Heart left ventricle (tissue), 13 donors: ENCODE data around the gene PLCB1.

Source experiments
- CTCF ChIP-seq, 12 donors: fragments of 200-600 bp; sonication (generic) in 4 of 12; IDR thresholded peaks; one replicate each; pipeline versions ENCODE4 v1.5.0 to v1.8.0; 2018 to 2022; ENCODE audit warnings: antibody characterized with exemption in 12 of 12, mild to moderate bottlenecking in 5 of 12
- POLR2A ChIP-seq, 2 donors: fragments of 450-650 bp; IDR thresholded peaks; one replicate each; pipeline ENCODE4 v1.6.1; 2017; ENCODE audit warnings: antibody characterized with exemption in 2 of 2, mild to moderate bottlenecking in 2 of 2, moderate library complexity in 2 of 2
- donor health status: ischemic (EF 13 %, LVEDD 7.1; RV severe dilation, severe dysfunction).
- donor health status: DM: no; HTN: yes; CAD: no.
- donor health status: DM: no; HTN: no; CAD: no.
- donor health status: ischemic (EF 25% LVEDD 6.9; RV normal size, moderate dysfunction).
- donor health status: ischemic (EF 25% LVEDD 5.7; RV mildly dilated, moderate dysfunction).
- donor health status: ischemic (EF 35%, LVEDD 5.7; RV mildly dilated, moderate dysfunction).
- donor health status: nonischemic (EF 11% LVEDD 7.7; RV severe dilation, severe dysfunction).
- donor health status: DM: yes; HTN: yes; CAD: no.
- donor health status: PGD.
- donor health status: ischemic (EF 29% LVEDD 5.4; RV normal size, mild dysfunction).
- donor health status: nonischemic (EF 23%, LVEDD 6.1; RV moderate dilation, normal function).

GRCh38 chr20:8368670-8369069 lies 236.6 kb downstream of the PLCB1 start:
- TF ChIP-seq CTCF (IDR thresholded peaks at IDR 0.05) = no peak
- no peak for TF ChIP-seq POLR2A (IDR thresholded peaks at IDR 0.05)
